K562 (cell line): Measurements from ENCODE around the gene SLC20A1. TPM values are rescaled to one million over a fixed set of nuclear protein-coding genes. Genes with fewer than 3 reads are reported as not detected.

Source experiments
- ARID2 ChIP-seq: fragments of 450-650 bp; IDR thresholded peaks from 2 replicates; pipeline ENCODE4 v1.6.1; 2017; ENCODE audit warnings: antibody characterized with exemption, mild to moderate bottlenecking
- BACH1 ChIP-seq: fragments of 200-800 bp; sonication (Bioruptor generic); IDR thresholded peaks from 2 replicates; pipeline ENCODE4 v1.6.1; 2016; ENCODE audit warnings: missing genetic modification characterization, missing compliant biosample characterization
- FOXP1 ChIP-seq: sonication (generic); formaldehyde crosslinking; IDR thresholded peaks from 2 replicates; pipeline ENCODE4 v1.8.0; 2022; ENCODE audit warnings: mild to moderate bottlenecking, missing genetic modification reagents
- HDAC8 ChIP-seq: fragments of 450-650 bp; IDR thresholded peaks from 2 replicates; pipeline ENCODE4 v1.6.1; 2016; ENCODE audit warnings: mild to moderate bottlenecking, missing genetic modification characterization, moderate library complexity, missing compliant biosample characterization
- HOXB6 ChIP-seq: fragments of 250-450 bp; sonication (Bioruptor Pico); IDR thresholded peaks from 2 replicates; pipeline ENCODE4 v1.5.1; 2022; ENCODE audit warnings: mild to moderate bottlenecking, borderline replicate concordance
- KAT2B ChIP-seq: IDR thresholded peaks from one replicate; pipeline ENCODE4 v1.6.1; 2012; ENCODE audit warnings: low read depth, mild to moderate bottlenecking, control low read depth, inconsistent platforms, low read length, moderate library complexity
- MECOM ChIP-seq: fragments of 250-450 bp; sonication (Bioruptor Pico); IDR thresholded peaks from 2 replicates; pipeline ENCODE4 v1.8.0; 2022; ENCODE audit warnings: inconsistent platforms
- NKRF ChIP-seq: fragments of 450-650 bp; IDR thresholded peaks from 2 replicates; pipeline ENCODE4 v1.6.1; 2016; ENCODE audit warnings: borderline replicate concordance
- PCBP1 ChIP-seq: fragments of 200-400 bp; formaldehyde crosslinking; IDR thresholded peaks from 2 replicates; pipeline ENCODE4 v1.6.1; 2018; ENCODE audit warnings: mild to moderate bottlenecking, low read depth, low read length; ENCODE audit not compliant: poor library complexity, severe bottlenecking
- RFX7 ChIP-seq: fragments of 250-450 bp; sonication (Bioruptor Pico); IDR thresholded peaks from 2 replicates; pipeline ENCODE4 v1.5.1; 2021; ENCODE audit warnings: mild to moderate bottlenecking
- SPI1 ChIP-seq: IDR thresholded peaks from 2 replicates; pipeline ENCODE4 v1.6.1; 2011; ENCODE audit warnings: low read depth, low read length, control low read depth, borderline replicate concordance
- STAG1 ChIP-seq: sonication (generic); formaldehyde crosslinking; IDR thresholded peaks from 2 replicates; pipeline ENCODE4 v1.5.0; 2020; ENCODE audit warnings: missing genetic modification reagents, borderline replicate concordance
- ZBTB7A ChIP-seq: IDR thresholded peaks from 2 replicates; pipeline ENCODE4 v1.6.1; 2011; ENCODE audit warnings: low read depth, mild to moderate bottlenecking, low read length, moderate library complexity, borderline replicate concordance; ENCODE audit not compliant: control insufficient read depth
- ZEB2 ChIP-seq: fragments of 450-650 bp; IDR thresholded peaks from 2 replicates; pipeline ENCODE4 v1.6.1; 2016
- ZNF398 ChIP-seq: fragments of 250-450 bp; sonication (Bioruptor Pico); IDR thresholded peaks from 2 replicates; pipeline ENCODE4 v1.8.0; 2021; ENCODE audit warnings: moderate library complexity, mild to moderate bottlenecking, inconsistent platforms
- ZNF507 ChIP-seq: conservative IDR thresholded peaks from 2 replicates; pipeline ENCODE4 v1.6.1; 2017; ENCODE audit warnings: missing genetic modification characterization, missing compliant biosample characterization
- ZNF668 ChIP-seq: fragments of 250-450 bp; sonication (Bioruptor Pico); IDR thresholded peaks from 2 replicates; pipeline ENCODE4 v1.8.0; 2022; ENCODE audit warnings: mild to moderate bottlenecking, inconsistent platforms
- ZNF778 ChIP-seq: fragments of 450-650 bp; formaldehyde crosslinking; IDR thresholded peaks from 2 replicates; pipeline ENCODE4 v1.4.0; 2020; ENCODE audit warnings: mild to moderate bottlenecking, moderate library complexity
- ZSCAN29 ChIP-seq: fragments of 450-650 bp; IDR thresholded peaks from 2 replicates; pipeline ENCODE4 v1.6.1; 2017
- ZZZ3 ChIP-seq: fragments of 450-650 bp; IDR thresholded peaks from 2 replicates; pipeline ENCODE4 v1.6.1; 2016; ENCODE audit warnings: antibody characterized with exemption, mild to moderate bottlenecking, moderate library complexity
- polyA plus RNA-seq, 8 experiments: library from polyadenylated mRNA; depleted of rRNA in 4 of 8; stranded (reverse) in 5 of 8; unstranded in 3 of 8; fragments of >200 nt; fragmentation: Nextera tagmentation in 2 of 8; fragmentation: Illumina TruSeq in 1 of 8; extraction: Ambion mirVana in 2 of 8; extraction: Trizol in 1 of 8; gene quantifications; 2 replicates each; pipeline versions ENCODE4 v1.2.1 to v1.2.3, GENCODE V29; 2011 to 2014; ENCODE audit warnings: inconsistent platforms in 1 of 8, missing spikeins in 1 of 8
- total RNA-seq, 7 experiments: library from RNA; depleted of rRNA in 6 of 7; stranded (reverse); fragments of >200 nt in 6 of 7; fragmentation: Illumina TruSeq in 2 of 7; extraction: Trizol in 2 of 7; gene quantifications; 2 replicates each; pipeline versions ENCODE4 v1.2.1 to v1.2.3, GENCODE V29; 2011 to 2021; ENCODE audit warnings: low replicate concordance in 1 of 7
- TF ChIP-seq, protein P1 (sequence below): fragments of 450-650 bp; IDR thresholded peaks from 2 replicates; pipeline ENCODE4 v1.6.1; 2018; ENCODE audit not compliant: partially characterized antibody
- TF ChIP-seq, protein P2 (sequence below): fragments of 450-650 bp; formaldehyde crosslinking; IDR thresholded peaks from 2 replicates; pipeline ENCODE4 v1.4.0; 2020; ENCODE audit warnings: mild to moderate bottlenecking, moderate library complexity

Gene SLC20A1
- total and polyA plus RNA-seq, 9 of the 15 experiments (the other 6 are each of a cell fraction or from before 2014, with no cell fraction given) = 53.8 to 150 (median 74.7) TPM

- no peak for TF ChIP-seq KAT2B
- no peak for TF ChIP-seq FOXP1
- TF ChIP-seq RFX7 (CRISPR knock-in tag) = no peak
- no peak for TF ChIP-seq STAG1 (CRISPR knock-in tag)
- peak; percentile 95 for TF ChIP-seq BACH1 (tag)
- TF ChIP-seq ZNF507 = no peak
- no peak for TF ChIP-seq ZNF778 (CRISPR knock-in tag)
- no peak for TF ChIP-seq PCBP1
- no peak for TF ChIP-seq ZNF398 (CRISPR knock-in tag)
- no peak for TF ChIP-seq MECOM (CRISPR knock-in tag)
- TF ChIP-seq HDAC8 (tag) = no peak
- peak; percentile 34; the same call in 1 of the 2 replicates for TF ChIP-seq ZBTB7A
- TF ChIP-seq ZEB2 = peak; percentile 94
- TF ChIP-seq, protein P1, sequence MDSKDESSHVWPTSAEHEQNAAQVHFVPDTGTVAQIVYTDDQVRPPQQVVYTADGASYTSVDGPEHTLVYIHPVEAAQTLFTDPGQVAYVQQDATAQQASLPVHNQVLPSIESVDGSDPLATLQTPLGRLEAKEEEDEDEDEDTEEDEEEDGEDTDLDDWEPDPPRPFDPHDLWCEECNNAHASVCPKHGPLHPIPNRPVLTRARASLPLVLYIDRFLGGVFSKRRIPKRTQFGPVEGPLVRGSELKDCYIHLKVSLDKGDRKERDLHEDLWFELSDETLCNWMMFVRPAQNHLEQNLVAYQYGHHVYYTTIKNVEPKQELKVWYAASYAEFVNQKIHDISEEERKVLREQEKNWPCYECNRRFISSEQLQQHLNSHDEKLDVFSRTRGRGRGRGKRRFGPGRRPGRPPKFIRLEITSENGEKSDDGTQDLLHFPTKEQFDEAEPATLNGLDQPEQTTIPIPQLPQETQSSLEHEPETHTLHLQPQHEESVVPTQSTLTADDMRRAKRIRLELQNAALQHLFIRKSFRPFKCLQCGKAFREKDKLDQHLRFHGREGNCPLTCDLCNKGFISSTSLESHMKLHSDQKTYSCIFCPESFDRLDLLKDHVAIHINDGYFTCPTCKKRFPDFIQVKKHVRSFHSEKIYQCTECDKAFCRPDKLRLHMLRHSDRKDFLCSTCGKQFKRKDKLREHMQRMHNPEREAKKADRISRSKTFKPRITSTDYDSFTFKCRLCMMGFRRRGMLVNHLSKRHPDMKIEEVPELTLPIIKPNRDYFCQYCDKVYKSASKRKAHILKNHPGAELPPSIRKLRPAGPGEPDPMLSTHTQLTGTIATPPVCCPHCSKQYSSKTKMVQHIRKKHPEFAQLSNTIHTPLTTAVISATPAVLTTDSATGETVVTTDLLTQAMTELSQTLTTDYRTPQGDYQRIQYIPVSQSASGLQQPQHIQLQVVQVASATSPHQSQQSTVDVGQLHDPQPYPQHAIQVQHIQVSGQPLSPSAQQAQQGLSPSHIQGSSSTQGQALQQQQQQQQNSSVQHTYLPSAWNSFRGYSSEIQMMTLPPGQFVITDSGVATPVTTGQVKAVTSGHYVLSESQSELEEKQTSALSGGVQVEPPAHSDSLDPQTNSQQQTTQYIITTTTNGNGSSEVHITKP = no peak
- TF ChIP-seq, protein P2, sequence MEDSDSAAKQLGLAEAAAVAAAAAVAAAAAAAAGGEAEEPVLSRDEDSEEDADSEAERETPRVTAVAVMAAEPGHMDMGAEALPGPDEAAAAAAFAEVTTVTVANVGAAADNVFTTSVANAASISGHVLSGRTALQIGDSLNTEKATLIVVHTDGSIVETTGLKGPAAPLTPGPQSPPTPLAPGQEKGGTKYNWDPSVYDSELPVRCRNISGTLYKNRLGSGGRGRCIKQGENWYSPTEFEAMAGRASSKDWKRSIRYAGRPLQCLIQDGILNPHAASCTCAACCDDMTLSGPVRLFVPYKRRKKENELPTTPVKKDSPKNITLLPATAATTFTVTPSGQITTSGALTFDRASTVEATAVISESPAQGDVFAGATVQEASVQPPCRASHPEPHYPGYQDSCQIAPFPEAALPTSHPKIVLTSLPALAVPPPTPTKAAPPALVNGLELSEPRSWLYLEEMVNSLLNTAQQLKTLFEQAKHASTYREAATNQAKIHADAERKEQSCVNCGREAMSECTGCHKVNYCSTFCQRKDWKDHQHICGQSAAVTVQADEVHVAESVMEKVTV (CRISPR knock-in tag) = no peak
- TF ChIP-seq SPI1 = no peak
- TF ChIP-seq HOXB6 = no peak
- no peak for TF ChIP-seq ZSCAN29
- no peak for TF ChIP-seq NKRF
- no peak for TF ChIP-seq ARID2
- no peak for TF ChIP-seq ZZZ3
- no peak for TF ChIP-seq ZNF668
These were observed 46.8 kb downstream of the SLC20A1 start (continued) for GRCh38 chr2:112692495-112692911.
